Testis (tissue), 3 donors: Measurements from ENCODE around the gene CUEDC1. TPM values are rescaled to one million over a fixed set of nuclear protein-coding genes. Genes with fewer than 3 reads are reported as not detected.
A peak's percentile ranks its signal among the peaks of the same experiment; 100 is the strongest.

Source experiments
- DNase-seq: peaks from one replicate; pipeline ENCODE4 v3.0.0-alpha.2; 2019
- H3K27ac ChIP-seq, 2 donors: fragments of 200-600 bp; sonication (generic); one replicate each; pipeline ENCODE4 v1.5.1; 2019
- H3K27me3 ChIP-seq: fragments of 200-600 bp; sonication (generic); one replicate; pipeline ENCODE4 v1.5.1; 2019
- H3K36me3 ChIP-seq: fragments of 200-600 bp; sonication (generic); one replicate; pipeline ENCODE4 v1.5.1; 2017; ENCODE audit warnings: low read depth; ENCODE audit errors: missing control alignments
- H3K4me1 ChIP-seq: fragments of 200-600 bp; sonication (generic); one replicate; pipeline ENCODE4 v1.5.1; 2019
- H3K4me3 ChIP-seq, 2 donors: fragments of 200-600 bp; sonication (generic); one replicate each; pipeline ENCODE4 v1.5.1; 2017 to 2019
- H3K9me3 ChIP-seq: fragments of 200-600 bp; sonication (generic); one replicate; pipeline ENCODE4 v1.5.1; 2017
- POLR2A ChIP-seq: fragments of 450-650 bp; IDR thresholded peaks from one replicate; pipeline ENCODE4 v1.6.1; 2017; ENCODE audit warnings: antibody characterized with exemption, mild to moderate bottlenecking, moderate library complexity
- WGBS, 2 donors: methylation state at CpG; one replicate each; pipeline ENCODE4 v1.1.5; 2018; 5-methylcytosine and 5-hydroxymethylcytosine counted together
- intact Hi-C: fragments of 100-400 bp; cut with DNase I; formaldehyde crosslinking; loops from one replicate; pipeline ENCODE4 v1.15.1; 2023; ENCODE audit warnings: low total_unique reads
- polyA plus RNA-seq: library from polyadenylated mRNA; stranded (reverse); fragments of 350-450 nt; fragmentation: Illumina TruSeq; extraction: RNeasy Lipid Tissue Mini Kit (QIAGEN cat#74804); gene quantifications from one replicate; pipeline ENCODE4 v1.2.3, GENCODE V29; 2014; ENCODE audit warnings: low read depth, low replicate concordance; ENCODE audit not compliant: insufficient read depth
- total RNA-seq, 2 donors: library from RNA; depleted of rRNA; stranded (reverse); fragments of >200 nt; gene quantifications; one replicate each; pipeline ENCODE4 v1.2.3, GENCODE V29; 2016
- TF ChIP-seq, protein P1 (sequence below), 3 experiments: fragments of 450-650 bp in 2 of 3; fragments of 200-600 bp in 1 of 3; sonication (generic) in 1 of 3; IDR thresholded peaks; one replicate each; pipeline ENCODE4 v1.5.1; 2016 to 2019; ENCODE audit warnings: antibody characterized with exemption in 3 of 3, mild to moderate bottlenecking in 2 of 3, moderate library complexity in 1 of 3

CUEDC1 gene
- total and polyA plus RNA-seq, 3 donors from 2014 or later, result 6.5 to 13.3 (median 8.6) TPM

- Histone ChIP-seq H3K4me1 (peaks cover 18% of the 10 kb centered on the region), H3K27ac (peak overlapping the region in 1 of 2 donors; percentile 32), H3K9me3 (no peaks in the 10 kb centered on the region), H3K4me3 (no peak overlapping the region), H3K27me3 (no peaks in the 10 kb centered on the region), H3K36me3 (no peaks in the 10 kb centered on the region)
- no peak for DNase-seq
- intact Hi-C loops, result no loop called here
- 91% methylated on average over 6 to 13 of the region's 13 CpGs for WGBS, 2 donors
- TF ChIP-seq, protein P1, sequence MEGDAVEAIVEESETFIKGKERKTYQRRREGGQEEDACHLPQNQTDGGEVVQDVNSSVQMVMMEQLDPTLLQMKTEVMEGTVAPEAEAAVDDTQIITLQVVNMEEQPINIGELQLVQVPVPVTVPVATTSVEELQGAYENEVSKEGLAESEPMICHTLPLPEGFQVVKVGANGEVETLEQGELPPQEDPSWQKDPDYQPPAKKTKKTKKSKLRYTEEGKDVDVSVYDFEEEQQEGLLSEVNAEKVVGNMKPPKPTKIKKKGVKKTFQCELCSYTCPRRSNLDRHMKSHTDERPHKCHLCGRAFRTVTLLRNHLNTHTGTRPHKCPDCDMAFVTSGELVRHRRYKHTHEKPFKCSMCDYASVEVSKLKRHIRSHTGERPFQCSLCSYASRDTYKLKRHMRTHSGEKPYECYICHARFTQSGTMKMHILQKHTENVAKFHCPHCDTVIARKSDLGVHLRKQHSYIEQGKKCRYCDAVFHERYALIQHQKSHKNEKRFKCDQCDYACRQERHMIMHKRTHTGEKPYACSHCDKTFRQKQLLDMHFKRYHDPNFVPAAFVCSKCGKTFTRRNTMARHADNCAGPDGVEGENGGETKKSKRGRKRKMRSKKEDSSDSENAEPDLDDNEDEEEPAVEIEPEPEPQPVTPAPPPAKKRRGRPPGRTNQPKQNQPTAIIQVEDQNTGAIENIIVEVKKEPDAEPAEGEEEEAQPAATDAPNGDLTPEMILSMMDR (IDR thresholded peaks at IDR 0.05), result no peak
- TF ChIP-seq POLR2A, result no peak
Measured at GRCh38 chr17:57868910-57869616, 86.1 kb downstream of the CUEDC1 start.

- DNase-seq, result peak; percentile 50
- intact Hi-C loops, result no loop called here
- Histone ChIP-seq H3K4me1 (peaks cover 14% of the 10 kb centered on the region), H3K36me3 (no peaks in the 10 kb centered on the region), H3K9me3 (no peaks in the 10 kb centered on the region), H3K4me3 (no peak overlapping the region), H3K27ac (peak overlapping the region in 1 of 2 donors; percentile 32), H3K27me3 (no peaks in the 10 kb centered on the region)
- 51 to 61% methylated on average over 23 of the region's 23 CpGs for WGBS, 2 donors
- TF ChIP-seq, protein P1 (IDR thresholded peaks at IDR 0.05), result peak in 1 of 3 experiments; percentile 2
- TF ChIP-seq POLR2A, result no peak
Measured at GRCh38 chr17:57868007-57868909, 87.0 kb downstream of the CUEDC1 start.

- Histone ChIP-seq H3K27ac (no peak overlapping the region), H3K27me3 (no peaks in the 10 kb centered on the region), H3K4me1 (peaks cover 19% of the 10 kb centered on the region), H3K9me3 (no peaks in the 10 kb centered on the region), H3K36me3 (no peaks in the 10 kb centered on the region), H3K4me3 (no peak overlapping the region)
- no peak for DNase-seq
- WGBS, 2 donors, result 97% methylated on average over 10 of the region's 10 CpGs; no CpG with 5 or more reads in 1 of the 2 donors
- no peak for TF ChIP-seq POLR2A
- TF ChIP-seq, protein P1 (IDR thresholded peaks at IDR 0.05), result no peak
- intact Hi-C loops, result no loop called here
Measured at GRCh38 chr17:57867126-57867525, 88.1 kb downstream of the CUEDC1 start.

GRCh38 chr17:57866723-57867122, 88.5 kb downstream of the CUEDC1 start:
- H3K36me3 ChIP-seq, result no peaks in the 10 kb centered on the region

More at GRCh38 chr17:57866723-57867122, 88.5 kb downstream of the CUEDC1 start:
- TF ChIP-seq, protein P1 (IDR thresholded peaks at IDR 0.05), result no peak
- TF ChIP-seq POLR2A, result no peak
- 73 to 95% methylated on average over 1 to 5 of the region's 5 CpGs for WGBS, 2 donors
- no peak for DNase-seq
- Histone ChIP-seq H3K4me1 (peaks cover 21% of the 10 kb centered on the region), H3K27me3 (no peaks in the 10 kb centered on the region), H3K9me3 (no peaks in the 10 kb centered on the region), H3K4me3 (no peak overlapping the region), H3K27ac (no peak overlapping the region)
- intact Hi-C loops, result no loop called here
